HG03432 (cell line): Measurements from ENCODE around the gene RORB.
A peak's percentile ranks its signal among the peaks of the same experiment; 100 is the strongest.

Source experiments
- ATAC-seq: cut with Tn5 transposase; IDR thresholded peaks from one replicate; pipeline ENCODE4 v1.9.1; 2021; ENCODE audit warnings: mild to moderate bottlenecking, moderate library complexity; ENCODE audit not compliant: unreplicated experiment

The RORB gene

DNA sequence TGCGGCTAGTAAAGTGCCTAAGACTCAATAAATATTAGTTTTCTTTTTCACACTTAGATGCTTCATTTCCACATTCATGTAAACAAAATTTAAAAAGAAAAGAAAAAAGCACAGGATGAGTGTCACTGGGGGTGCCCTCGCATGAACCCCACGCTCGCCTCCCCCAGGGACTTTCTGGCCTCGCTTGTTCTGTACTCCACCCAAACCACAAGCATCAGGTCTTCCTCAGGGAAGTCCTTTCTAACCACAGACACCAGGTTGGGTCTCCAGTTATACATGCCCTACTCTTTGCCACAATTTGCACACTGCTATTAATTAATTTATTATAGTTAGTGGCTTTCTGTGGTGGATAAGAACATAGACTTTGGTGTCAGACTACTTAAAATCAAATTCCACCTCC, 92.4 kb downstream of the RORB start:
- ATAC-seq: peak; percentile 73

GRCh38 chr9:74595286-74595685, 98.2 kb downstream of the RORB start:
- no peak for ATAC-seq

DNA sequence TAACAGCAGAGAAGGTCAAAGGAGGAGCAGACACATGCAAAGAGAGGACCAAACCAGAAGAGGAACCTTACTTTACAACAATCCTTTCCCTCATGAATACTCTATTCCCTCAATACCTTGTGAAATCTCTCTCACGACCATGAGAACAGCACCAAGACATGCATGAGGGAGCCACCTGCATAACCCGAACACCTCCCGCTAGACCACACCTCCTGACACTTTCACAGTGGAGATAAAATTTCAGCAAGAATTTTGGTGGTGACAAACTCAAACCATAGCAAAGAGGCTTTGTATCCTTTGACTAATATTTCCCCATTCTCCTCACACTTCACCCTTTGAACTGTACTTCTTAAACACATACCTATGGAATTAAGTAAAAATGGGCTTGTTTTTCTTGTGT, 101.7 kb downstream of the RORB start:
- ATAC-seq: no peak

DNA sequence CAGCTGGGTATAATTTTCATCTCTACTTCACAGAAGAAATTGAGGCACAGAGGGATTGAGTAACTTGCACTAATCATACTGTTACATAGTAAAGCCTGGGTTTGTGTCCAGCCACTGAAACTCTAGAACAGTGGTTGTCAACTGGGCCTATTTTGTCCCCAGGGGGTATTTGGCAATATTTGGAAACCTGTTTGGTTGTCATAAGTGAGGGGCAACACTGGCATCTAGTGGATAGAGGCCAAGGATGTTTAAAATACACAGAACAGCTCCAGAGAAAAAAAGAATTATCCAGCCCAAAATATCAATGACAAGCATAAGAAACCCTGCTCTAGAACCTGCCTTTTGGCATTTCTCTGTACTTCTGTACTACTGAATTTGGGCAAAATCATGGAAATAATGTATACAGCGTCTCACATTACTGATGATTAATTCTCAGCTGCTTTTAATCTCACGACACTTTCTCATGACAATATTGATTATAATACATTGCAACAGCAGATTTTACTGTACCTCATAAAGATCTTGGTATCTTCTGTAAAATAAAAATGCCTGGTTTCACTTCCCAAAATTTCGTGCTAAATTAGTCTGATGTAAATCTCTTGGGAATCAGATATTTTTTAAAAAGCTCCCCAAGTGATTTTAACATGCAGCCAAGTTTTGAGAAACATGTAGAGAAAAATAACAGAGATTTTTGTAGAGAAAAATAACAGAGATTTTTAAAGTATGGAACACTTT, 112.7 kb downstream of the RORB start:
- peak; percentile 50 for ATAC-seq

DNA sequence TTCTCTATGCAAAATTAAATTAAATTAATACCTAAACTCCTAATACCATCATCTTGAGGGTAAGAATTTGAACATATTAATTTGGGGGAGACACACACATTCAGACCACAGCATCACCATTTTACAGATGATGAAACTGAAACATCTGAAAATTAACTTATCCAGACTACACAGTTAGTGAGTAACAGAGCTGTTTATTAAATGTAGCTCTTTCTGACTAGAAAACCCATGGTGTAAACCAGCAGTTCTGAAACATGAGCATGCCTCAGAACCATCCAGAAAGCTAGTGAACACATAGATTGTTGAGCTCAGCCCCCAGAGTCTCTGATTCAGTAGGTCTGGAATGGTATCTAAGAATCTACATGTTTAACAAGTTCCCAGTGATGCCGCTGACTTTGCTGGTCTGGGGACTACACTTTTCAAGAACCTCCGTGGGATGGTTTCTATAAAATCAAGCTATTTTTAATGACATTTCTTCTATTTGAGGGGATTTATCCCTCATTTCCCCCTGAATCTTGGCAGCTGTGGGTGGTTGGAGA, 113.5 kb downstream of the RORB start:
- peak; percentile 34 for ATAC-seq

DNA sequence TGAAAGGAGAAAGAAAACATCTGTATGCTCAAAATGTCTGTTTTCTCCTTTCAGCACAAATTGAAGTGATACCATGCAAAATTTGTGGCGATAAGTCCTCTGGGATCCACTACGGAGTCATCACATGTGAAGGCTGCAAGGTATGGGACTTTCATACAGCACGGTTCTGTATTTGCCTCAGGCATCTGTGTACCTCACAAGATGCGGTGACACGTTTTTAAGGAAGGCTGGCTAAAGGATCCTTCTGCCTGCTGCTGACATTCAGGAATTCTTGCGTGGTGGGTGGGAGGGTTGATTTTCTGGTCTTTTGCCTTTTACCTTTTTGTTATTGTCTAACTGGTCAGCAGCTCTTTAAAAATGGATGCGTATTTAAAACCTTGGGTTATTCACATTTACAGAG, 133.1 kb downstream of the RORB start:
- ATAC-seq: no peak

- no peak for ATAC-seq
These were observed 142.0 kb downstream of the RORB start for GRCh38 chr9:74639112-74639511.

DNA sequence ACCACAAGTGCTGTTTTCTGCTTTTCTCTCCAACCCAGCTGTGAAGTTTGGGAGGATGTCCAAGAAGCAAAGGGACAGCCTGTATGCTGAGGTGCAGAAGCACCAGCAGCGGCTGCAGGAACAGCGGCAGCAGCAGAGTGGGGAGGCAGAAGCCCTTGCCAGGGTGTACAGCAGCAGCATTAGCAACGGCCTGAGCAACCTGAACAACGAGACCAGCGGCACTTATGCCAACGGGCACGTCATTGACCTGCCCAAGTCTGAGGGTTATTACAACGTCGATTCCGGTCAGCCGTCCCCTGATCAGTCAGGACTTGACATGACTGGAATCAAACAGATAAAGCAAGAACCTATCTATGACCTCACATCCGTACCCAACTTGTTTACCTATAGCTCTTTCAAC, 145.2 kb downstream of the RORB start:
- ATAC-seq: no peak

- no peak for ATAC-seq
These were observed 146.3 kb downstream of the RORB start for GRCh38 chr9:74643303-74643923.

DNA sequence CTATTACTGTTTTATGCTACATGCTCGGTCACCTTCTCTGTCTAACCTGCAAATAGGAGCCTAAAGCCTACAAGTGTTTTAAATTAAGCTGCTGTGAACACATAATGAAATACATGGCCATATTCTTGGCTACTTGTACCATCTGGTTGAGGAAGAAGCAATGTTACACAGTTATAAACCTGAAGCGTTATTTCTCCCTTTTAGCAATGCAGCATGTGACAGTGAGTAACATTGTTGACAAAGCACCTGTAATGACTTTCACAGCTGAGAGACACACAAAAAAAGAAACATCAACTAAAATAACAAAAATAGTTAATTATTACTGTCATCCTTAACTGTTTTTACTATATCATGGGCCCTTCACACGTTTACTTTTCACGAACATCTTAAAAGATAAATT, 146.9 kb downstream of the RORB start:
- ATAC-seq: no peak

GRCh38 chr9:74645007-74645639, 148.0 kb downstream of the RORB start:
- ATAC-seq: peak; percentile 46

DNA sequence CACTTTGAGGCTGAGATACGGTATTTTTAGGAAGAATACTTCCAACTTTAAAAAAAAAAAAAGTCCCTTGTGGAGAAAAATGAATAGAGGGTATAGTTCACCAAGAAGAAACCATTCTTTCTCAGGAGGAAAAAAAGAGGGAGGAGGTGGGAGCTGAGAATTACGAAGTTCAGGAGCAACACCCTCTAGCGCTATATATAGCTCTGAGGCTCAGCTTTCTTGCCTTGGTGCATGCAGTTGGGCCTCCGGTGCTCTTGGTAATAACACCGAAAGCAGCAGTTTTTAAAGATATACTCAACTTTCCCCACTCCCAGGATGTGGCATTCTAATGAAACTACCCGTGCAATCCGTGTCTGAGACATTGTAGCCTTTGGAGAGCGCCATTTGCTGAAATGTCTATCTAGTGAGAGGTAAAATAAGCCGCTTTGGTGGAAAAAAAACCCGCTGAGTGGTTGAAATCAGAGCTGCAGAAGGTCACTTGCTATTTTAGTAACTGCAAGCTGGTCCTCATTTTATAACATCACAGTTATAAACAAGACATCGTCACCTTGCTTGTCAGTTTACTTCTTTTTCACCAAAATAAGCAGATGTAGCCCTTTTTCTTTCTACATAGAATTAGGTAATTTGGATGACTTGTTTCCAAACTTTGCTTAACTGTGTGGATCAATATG, 156.4 kb downstream of the RORB start:
- no peak for ATAC-seq

DNA sequence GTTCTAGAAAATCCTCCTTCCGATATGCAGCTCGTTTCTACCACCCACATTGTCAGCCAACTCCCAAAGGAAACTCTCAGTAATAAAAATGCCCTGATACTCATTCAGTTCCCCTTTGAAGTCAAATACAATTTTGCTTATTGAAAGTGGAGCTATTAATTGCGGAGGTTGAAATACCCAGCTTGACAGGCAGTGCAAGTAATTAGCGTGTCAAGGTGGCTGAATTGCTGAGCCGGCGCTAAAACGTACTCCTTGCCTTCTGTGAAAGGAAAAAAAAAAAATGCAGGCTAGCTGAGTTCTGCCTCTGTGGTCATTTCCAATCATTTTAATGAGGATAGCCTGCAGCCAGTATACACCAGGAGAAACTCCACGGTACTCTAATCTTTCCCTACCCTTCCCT, 165.5 kb downstream of the RORB start:
- ATAC-seq: no peak

- ATAC-seq: no peak
These were observed 166.3 kb downstream of the RORB start for GRCh38 chr9:74663439-74663838.

DNA sequence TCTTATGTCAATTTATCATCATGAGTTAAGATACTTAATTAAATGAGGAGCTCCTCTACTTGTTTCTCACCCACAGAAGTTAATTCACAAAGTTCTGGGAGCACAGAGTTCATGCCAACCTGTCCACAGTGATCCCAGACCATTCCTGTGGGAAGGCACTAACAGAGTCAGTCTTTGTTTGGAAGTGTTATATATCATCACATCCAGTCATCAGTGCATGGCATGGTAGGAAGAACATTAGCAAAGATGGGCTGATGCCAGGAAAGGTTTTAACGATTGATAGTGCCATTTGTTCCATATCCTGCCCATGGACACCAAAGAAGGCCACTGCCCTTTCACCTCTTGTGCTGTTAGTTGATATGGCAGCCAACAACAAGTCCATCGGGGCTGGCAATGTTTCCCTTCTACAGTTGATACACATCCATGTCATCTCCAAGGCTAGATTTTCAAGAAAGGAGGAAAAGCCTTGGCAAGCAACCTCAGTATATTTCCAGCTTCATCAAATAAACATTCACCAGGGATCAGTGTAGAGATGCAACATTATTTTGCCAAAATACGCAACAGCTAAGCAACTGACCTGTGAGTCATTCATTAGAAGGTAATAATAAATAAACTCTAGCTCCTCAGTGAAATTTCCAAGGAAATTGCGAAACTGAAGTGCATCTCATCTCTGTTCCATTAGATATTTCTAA, 169.6 kb downstream of the RORB start:
- no peak for ATAC-seq

GRCh38 chr9:74672237-74672636, 175.1 kb downstream of the RORB start:
- no peak for ATAC-seq

DNA sequence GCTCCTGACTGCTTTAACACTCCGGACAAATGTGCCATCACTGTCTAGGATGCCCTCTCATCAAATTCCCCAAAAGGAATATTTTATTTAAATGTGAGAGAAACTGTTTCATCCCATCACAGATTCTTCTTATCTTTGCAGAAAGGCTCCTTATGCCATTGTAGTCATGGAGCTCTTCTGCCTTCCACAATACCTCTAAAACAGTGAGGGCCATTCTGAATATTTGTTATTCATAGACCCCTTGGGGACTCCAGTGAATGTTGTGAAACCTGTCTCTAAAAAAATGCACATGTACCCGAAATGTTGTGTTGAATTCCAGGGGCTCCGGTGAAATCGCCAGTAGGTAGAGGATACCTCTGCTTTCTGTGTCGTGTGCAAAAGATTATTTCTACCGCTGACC, 176.9 kb downstream of the RORB start:
- ATAC-seq: no peak

GRCh38 chr9:74681906-74682305, 184.8 kb downstream of the RORB start:
- no peak for ATAC-seq

- no peak for ATAC-seq
These were observed 186.2 kb downstream of the RORB start for GRCh38 chr9:74683322-74683721.

- ATAC-seq: no peak
These were observed 193.9 kb downstream of the RORB start for GRCh38 chr9:74691058-74691457.

GRCh38 chr9:74696520-74696919, 199.4 kb downstream of the RORB start:
- no peak for ATAC-seq
